Sigmoid colon (tissue), 4 donors: ENCODE results near the gene ASB7.

ENCODE experiments used
- CTCF ChIP-seq, 4 experiments: fragments of 450-650 bp in 3 of 4; fragments of 200-600 bp in 1 of 4; IDR thresholded peaks; one replicate each; pipeline ENCODE4 v1.5.1; 2016 to 2019; ENCODE audit warnings: antibody characterized with exemption in 4 of 4, mild to moderate bottlenecking in 3 of 4, moderate library complexity in 2 of 4
- EP300 ChIP-seq, 4 donors: sonication (generic); formaldehyde crosslinking; IDR thresholded peaks; one replicate each; pipeline ENCODE4 v1.6.1; 2017; ENCODE audit warnings: antibody characterized with exemption in 4 of 4
- POLR2A ChIP-seq, 2 donors: fragments of 450-650 bp; IDR thresholded peaks; one replicate each; pipeline ENCODE4 v1.6.1; 2016; ENCODE audit warnings: antibody characterized with exemption in 2 of 2, mild to moderate bottlenecking in 2 of 2, moderate library complexity in 2 of 2

- no peak for TF ChIP-seq POLR2A (IDR thresholded peaks at IDR 0.05)
- no peak for TF ChIP-seq CTCF (IDR thresholded peaks at IDR 0.05)
- no peak for TF ChIP-seq EP300 (IDR thresholded peaks at IDR 0.05)
Observed at GRCh38 chr15:100648951-100649350, 46.6 kb downstream of the ASB7 start.
